GM21515 (cell line): ENCODE measurements around the gene PLXNA4.

Source experiments
- ATAC-seq: cut with Tn5 transposase; IDR thresholded peaks from one replicate; pipeline ENCODE4 v1.9.1; 2021; ENCODE audit not compliant: unreplicated experiment

The PLXNA4 gene

GRCh38 chr7:132480534-132480933, 95.7 kb downstream of the PLXNA4 start:
- ATAC-seq = no peak

- no peak for ATAC-seq
These were observed 99.7 kb downstream of the PLXNA4 start for GRCh38 chr7:132476541-132476940.

GRCh38 chr7:132475669-132476116, 100.6 kb downstream of the PLXNA4 start:
- no peak for ATAC-seq

GRCh38 chr7:132475037-132475668, 101.1 kb downstream of the PLXNA4 start:
- no peak for ATAC-seq

- no peak for ATAC-seq
These were observed 103.7 kb downstream of the PLXNA4 start for GRCh38 chr7:132472463-132473120.

- no peak for ATAC-seq
These were observed 104.8 kb downstream of the PLXNA4 start for GRCh38 chr7:132471515-132471914.

- no peak for ATAC-seq
These were observed 106.6 kb downstream of the PLXNA4 start for GRCh38 chr7:132469681-132470080.

GRCh38 chr7:132469264-132469663, 107.0 kb downstream of the PLXNA4 start:
- ATAC-seq = no peak

- ATAC-seq = no peak
These were observed 109.9 kb downstream of the PLXNA4 start for GRCh38 chr7:132466367-132466766.

- ATAC-seq = no peak
These were observed 110.8 kb downstream of the PLXNA4 start for GRCh38 chr7:132465516-132465915.

- ATAC-seq = no peak
These were observed 111.5 kb downstream of the PLXNA4 start for GRCh38 chr7:132464740-132465139.

GRCh38 chr7:132463922-132464321, 112.3 kb downstream of the PLXNA4 start:
- no peak for ATAC-seq

GRCh38 chr7:132462478-132462877, 113.8 kb downstream of the PLXNA4 start:
- ATAC-seq = no peak

- ATAC-seq = no peak
These were observed 115.2 kb downstream of the PLXNA4 start for GRCh38 chr7:132461032-132461592.

- ATAC-seq = no peak
These were observed 117.5 kb downstream of the PLXNA4 start for GRCh38 chr7:132458729-132459128.

GRCh38 chr7:132457658-132458057, 118.6 kb downstream of the PLXNA4 start:
- ATAC-seq = no peak

GRCh38 chr7:132456418-132456817, 119.9 kb downstream of the PLXNA4 start:
- no peak for ATAC-seq

GRCh38 chr7:132455378-132455777, 120.9 kb downstream of the PLXNA4 start:
- ATAC-seq = no peak

GRCh38 chr7:132453826-132454225, 122.4 kb downstream of the PLXNA4 start:
- no peak for ATAC-seq

- no peak for ATAC-seq
These were observed 125.1 kb downstream of the PLXNA4 start for GRCh38 chr7:132451161-132451560.

- no peak for ATAC-seq
These were observed 125.6 kb downstream of the PLXNA4 start for GRCh38 chr7:132450696-132451095.

GRCh38 chr7:132450188-132450587, 126.1 kb downstream of the PLXNA4 start:
- no peak for ATAC-seq
